NCI-H1436 (cell line): ENCODE data around the gene ADAD2.
A peak's percentile ranks its signal among the peaks of the same experiment; 100 is the strongest.

Experiments used
- DNase-seq: peaks from one replicate; lab custom pipeline; 2025; lab: John Stamatoyannopoulos, UW

Gene ADAD2

DNA sequence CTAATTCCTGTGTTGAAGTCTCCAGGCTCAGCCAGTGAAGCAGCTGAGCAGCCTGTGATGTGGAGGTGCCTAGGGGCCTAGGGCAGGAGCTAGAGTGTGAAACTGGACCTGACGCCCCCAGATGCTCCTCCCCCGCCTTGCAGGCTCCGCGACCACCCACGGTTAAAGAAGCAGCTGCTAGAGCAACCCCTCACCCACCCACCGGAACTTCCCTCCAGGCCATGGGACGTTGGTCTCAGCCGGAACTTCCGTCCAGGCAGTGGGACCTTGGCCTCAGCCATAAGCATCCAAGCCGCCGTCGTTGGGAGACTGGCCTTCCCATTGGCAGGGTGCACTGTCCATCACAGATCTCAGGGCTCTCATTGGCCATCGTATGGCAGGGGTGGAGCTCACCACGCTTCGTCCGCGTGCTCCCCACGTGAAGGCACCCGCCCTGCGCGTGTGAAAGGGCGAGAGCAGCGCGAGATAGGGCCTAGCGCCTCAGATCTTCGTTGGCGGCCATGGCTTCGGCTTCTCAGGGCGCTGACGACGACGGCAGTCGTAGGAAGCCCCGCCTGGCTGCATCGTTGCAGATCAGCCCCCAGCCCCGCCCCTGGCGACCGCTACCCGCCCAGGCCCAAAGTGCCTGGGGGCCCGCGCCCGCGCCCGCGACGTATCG lies at the start of gene ADAD2:
Gene ADAD2 (plus strand): TSS at position 427 of the 658 bp plus-strand sequence. CDS start 74 bp downstream, at position 501.
- DNase-seq = no peak

DNA sequence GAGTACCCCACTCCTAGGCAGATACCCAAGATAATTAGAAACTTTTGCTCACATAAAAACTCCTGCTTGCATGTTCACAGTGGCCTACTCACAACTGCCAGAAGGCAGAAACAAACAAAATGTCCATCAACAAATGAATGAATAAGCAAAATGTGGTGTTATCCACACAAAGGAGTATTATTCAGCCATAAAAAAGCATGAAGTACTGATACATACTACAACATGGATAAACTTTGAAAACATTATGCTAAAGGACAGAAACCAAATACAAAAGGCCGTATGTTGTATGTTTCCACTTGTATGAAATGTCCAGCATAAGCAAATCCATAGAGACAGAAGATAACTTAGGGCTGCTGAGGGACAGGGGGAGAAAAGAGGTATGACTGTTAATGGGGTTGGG lies 47.9 kb upstream of the ADAD2 start:
- DNase-seq = no peak

- no peak for DNase-seq
These were observed 47.2 kb upstream of the ADAD2 start for GRCh38 chr16:84143784-84144199.

- DNase-seq = no peak
These were observed 46.6 kb upstream of the ADAD2 start for GRCh38 chr16:84144209-84144858.

- peak; percentile 89 for DNase-seq
These were observed 45.9 kb upstream of the ADAD2 start, which contains the start of the genes DNAAF1 and HSDL1 for GRCh38 chr16:84144859-84145639. TSS of gene DNAAF1 (plus strand) at chr16:84145308. CDS start at chr16:84145441, 133 bp downstream. TSS of gene HSDL1 (minus strand) at chr16:84145177. CDS start at chr16:84131321, 13,856 bp downstream.

DNA sequence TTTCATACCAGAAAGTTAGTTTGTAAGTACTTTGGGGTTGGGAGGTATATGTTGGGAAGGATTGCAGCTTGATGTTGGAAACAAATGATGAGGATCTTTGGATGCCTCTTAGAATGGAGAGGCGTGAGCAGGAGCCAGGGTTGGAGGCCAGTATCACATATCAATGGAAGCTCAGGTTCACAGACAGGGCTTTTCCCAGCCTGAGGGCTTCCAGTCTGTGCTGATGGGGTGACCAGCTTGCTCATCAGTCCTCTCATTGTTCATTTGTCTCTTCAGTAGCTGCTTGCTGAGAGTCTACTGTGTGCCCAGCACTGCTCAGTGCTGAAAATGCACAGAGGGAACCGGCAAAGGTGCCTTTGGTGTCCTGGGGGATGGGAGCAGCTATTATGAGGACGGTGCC lies 40.0 kb upstream of the ADAD2 start:
- no peak for DNase-seq

GRCh38 chr16:84153660-84154214 lies 37.2 kb upstream of the ADAD2 start:
- no peak for DNase-seq

GRCh38 chr16:84155226-84155625 lies 35.7 kb upstream of the ADAD2 start:
- DNase-seq = no peak

- no peak for DNase-seq
These were observed 35.2 kb upstream of the ADAD2 start for GRCh38 chr16:84155771-84156170.

DNA sequence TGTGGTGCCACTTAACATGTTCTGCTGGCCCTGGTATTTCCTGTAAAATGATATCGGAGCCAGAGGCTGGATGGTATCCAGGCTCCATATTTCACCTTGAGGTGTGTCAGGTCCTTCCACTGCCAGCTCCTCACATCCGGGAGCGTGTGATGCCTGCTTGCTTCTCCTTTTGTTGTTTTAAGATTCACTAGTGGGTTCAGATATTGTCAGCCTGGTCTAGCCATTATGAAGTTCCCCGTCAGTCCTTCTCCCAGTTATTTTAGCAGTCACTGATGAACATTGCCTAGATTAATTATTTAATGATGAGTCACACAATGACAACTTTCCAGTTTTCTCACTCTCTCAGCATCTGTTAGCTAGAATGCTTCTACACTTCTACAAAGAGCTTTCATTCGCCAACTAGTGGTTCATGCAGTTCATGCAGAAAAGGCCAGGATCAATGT lies 34.6 kb upstream of the ADAD2 start:
- no peak for DNase-seq

- DNase-seq = no peak
These were observed 31.9 kb upstream of the ADAD2 start for GRCh38 chr16:84159007-84159406.

DNA sequence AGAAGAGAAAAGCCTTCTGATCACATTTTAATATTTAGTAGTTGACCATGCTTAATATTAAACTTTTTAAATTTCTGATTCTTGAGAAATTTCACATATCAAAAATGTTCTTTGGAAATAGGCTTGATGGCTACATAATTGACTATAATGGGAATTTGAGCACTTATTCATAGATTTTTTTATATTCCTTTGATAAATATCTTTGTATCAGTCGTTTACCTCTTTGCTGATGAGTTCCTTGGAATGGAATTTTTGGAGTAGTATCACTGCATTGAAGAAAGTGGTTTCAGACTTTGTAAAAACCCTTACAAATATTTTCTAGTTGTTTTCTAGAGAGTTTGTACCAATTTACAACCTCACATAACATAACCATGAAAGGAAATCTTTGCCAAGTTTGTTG lies 31.2 kb upstream of the ADAD2 start:
- DNase-seq = no peak

DNA sequence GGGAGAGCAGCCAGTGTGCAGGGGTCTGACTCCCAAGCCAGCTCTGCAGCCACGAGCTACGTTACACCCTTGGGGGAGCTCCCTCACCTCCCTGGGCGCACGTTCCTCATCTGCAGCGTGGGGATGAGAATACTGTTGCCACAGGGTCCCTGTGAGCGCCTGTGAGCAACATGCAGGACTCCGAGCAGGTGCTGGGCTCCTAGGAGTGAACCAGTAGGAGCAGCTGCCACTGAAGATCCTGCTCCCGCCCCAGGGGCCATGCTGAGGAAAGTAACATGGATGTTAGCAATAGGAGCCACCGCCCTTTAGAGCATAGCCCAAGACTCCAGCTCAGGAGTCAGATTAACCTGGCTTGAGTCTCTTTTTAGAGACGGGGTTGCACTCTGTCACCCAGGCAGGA lies 29.9 kb upstream of the ADAD2 start:
- DNase-seq = no peak

DNA sequence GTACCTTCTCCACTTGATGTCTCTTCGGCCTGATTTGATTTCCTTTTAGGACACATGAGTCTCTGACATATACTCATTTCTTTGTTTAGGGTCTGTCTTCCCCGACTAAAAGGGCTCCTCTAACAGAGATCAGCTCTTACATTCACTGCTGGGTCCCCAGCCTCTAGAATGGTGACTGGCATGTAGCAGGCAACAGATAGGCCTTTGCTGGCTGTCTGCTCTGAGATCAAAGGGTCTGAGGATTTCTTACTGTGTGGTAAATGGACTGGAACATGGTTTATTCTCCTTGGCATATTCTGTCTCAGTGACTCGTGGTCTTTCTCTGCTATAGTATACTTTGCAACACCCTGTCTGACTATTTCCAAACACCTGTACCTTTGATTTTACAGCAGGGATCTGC lies 29.2 kb upstream of the ADAD2 start:
- DNase-seq = no peak

GRCh38 chr16:84165746-84166145 lies 25.2 kb upstream of the ADAD2 start:
- no peak for DNase-seq

DNA sequence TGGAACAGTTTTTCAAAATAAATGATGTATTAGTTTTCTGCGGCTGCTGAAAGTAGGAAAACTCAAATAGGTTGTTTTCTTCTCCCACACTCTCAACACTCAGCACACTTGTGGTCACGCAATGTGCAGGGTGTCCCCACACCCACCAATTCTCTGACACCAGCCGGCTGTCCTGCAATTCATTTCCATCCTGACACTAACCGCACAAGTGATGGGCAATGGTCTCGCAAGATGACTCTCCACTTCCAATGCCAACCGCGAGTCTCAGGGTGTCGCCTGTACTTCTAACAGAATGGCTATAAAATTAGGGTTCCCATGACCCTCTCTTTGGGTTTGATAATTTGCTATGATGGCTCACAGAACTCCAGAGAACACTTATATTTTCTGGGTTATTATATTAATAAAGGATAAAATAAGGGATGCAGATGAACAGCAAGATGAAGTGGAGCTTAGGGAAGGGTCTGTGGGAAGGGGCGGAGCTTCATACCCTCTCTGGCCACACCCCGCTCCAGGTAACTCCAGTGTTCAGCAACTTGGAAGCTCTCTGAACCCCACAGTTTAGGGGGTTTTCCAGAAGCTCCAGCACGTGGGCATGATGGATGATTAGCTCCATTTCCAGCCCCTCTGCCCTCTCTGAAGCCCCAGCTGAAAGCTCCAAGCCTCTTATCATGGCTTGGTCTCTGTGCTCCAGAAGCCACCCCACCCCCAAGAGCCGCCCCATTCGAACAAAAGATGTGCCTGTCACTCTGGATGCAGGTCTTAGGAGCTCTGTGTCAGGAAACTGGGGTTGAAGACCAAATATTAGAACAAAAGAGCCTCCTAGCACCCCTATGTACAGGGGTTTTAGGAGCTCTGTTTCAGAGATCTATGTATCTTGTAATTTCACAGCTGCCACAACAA lies 23.9 kb upstream of the ADAD2 start:
- DNase-seq = no peak

DNA sequence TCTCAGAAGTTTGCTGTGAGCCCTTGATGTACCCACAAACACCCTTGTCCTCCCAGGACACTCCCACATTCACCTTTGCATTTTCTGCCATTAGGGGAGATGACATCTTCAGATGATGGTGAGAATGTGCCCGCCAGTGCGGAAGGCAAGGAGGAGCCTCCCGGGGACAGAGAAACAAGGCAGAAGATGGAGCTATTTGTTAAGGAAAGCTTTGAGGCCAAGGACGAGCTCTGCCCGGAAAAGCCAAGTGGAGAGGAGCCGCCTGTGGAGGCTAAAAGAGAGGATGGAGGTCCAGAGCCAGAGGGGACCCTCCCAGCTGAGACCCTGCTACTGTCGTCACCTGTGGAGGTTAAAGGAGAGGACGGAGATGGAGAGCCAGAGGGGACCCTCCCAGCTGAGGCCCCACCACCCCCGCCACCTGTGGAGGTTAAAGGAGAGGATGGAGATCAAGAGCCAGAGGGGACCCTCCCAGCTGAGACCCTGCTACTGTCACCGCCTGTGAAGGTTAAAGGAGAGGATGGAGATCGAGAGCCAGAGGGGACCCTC lies 21.1 kb upstream of the ADAD2 start:
- no peak for DNase-seq

DNA sequence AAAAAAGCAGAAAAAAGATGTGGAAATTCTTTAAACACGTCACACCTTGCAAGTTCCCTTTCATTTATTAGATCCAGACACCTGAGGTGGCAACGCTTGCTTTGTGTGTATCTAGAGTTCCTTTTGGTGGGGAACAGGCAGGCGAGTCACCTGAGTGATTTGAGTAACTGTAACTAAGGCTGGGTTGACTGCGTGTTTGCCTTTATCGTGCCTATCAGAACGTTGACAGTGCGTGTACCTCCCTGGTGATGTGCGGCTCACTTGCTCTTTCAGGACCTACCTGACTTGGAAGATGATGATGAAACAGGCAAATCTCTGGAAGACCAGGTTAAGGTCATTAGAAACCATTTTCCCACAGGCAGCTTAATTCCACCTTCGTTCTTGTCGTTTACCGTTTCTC lies 16.6 kb upstream of the ADAD2 start:
- DNase-seq = no peak

DNA sequence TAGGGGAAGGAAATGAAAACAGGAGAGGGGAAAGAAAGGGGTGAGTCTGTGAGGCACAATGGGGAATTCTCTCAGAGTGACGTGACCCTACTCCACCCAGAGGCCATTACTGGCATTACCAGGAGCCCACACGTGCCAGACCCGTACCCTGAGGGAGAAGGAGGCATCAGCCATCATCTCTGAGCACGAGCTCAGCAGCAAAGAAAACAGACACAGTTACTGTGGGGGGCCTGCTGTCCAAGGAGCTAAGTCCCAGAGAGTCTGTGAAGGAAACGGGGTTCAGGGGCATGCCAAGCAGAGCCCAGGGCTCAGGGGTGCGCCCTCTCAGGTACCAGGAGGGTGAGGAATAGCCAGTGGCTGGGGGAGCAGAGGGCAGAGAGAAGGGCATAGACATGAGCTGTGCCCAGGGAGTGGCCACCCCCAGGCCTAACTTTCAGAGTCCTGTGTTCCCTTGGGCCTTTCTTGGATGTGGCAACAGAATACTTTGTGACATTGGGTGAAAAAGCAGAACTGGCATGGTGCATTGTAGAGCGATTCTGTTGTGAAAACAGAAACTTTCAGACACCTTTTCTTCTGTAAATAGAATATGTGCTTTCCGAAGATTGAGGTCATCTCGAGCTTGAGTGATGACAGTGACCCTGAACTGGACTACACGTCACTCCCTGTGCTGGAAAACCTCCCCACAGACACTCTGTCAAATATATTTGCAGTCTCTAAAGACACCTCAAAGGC lies 15.4 kb upstream of the ADAD2 start:
- no peak for DNase-seq
